ENCODE data around the gene FAM110A. TPM values are rescaled to one million over a fixed set of nuclear protein-coding genes. Genes with fewer than 3 reads are reported as not detected.

FAM110A gene
- total and polyA plus RNA-seq, 2 of the 8 experiments (the other 6 are each of a cell fraction or from before 2014, with no cell fraction given) = 10.1 to 10.9 TPM

DNA sequence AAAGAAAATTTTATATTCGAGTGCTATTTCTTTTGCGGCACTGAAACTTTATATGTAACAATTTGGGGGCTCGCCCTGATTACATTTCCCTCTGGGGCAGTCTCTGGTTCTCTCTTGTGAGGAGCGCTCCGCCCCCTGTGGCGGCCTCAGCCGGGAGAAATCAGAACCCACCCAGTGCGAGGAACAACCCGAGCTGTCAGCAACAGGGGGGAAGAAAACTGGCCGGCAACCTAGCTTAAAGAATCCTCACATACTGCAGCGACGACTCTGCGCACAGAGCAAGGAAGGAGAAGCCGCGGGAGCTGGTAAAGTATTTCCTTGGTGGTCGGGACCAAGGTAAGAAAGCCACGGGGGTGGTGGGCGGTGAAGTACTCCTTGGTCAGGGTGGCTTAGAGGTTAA is 41.3 kb upstream of the FAM110A start:
- no peak overlapping the region for H3K18ac ChIP-seq (ENCODE audit: extremely low read depth, low read length)
- TF ChIP-seq KDM1A (IDR thresholded peaks at IDR 0.05; ENCODE audit: borderline replicate concordance, low read length) (0 out of 2 replicates have a peak, but pooled peaks have one; percentile 11), SIN3A (conservative IDR thresholded peaks at IDR 0.05 in 1 of 2, IDR thresholded peaks at IDR 0.05 in 1 of 2; ENCODE audit: low read depth in 1 of 2, low read length in 2 of 2) (no peak)
- no peaks in the 10 kb centered on the region; a peak in 1 of 7 replicates for H3K4me1 ChIP-seq (replicated peaks in 1 of 4; ENCODE audit: control insufficient read depth in 3 of 4, insufficient read depth in 4 of 4, low read length in 3 of 4)
- H3K23ac ChIP-seq (ENCODE audit: insufficient read length) = no peak overlapping the region
- CTCF ChIA-PET (ENCODE audit: partially characterized antibody) = no interaction called here
- no peak overlapping the region for H3K4ac ChIP-seq (replicated peaks; ENCODE audit: insufficient read length, low read depth, low read length)
- no peak for DNase-seq (ENCODE audit: low read depth in 1 of 2, low spot score in 2 of 2)
- peaks cover 22 to 26% of the 10 kb centered on the region in 2 experiments for H3K9me3 ChIP-seq (ENCODE audit: insufficient read depth in 2 of 2, low read depth in 1 of 2, low read length in 1 of 2)
- FAIRE-seq = no peak
- H2BK5ac ChIP-seq (ENCODE audit: low read depth, low read length) = no peak overlapping the region
- H3K79me2 ChIP-seq (ENCODE audit: control insufficient read depth in 1 of 2, insufficient read depth in 2 of 2, low read length in 2 of 2) = no peaks in the 10 kb centered on the region
- no peaks in the 10 kb centered on the region for H3K23me2 ChIP-seq (ENCODE audit: low read depth, low read length)
- no peak overlapping the region for H3K27ac ChIP-seq (ENCODE audit: low read depth, low read length)
- H3K9ac ChIP-seq (replicated peaks in 1 of 4; ENCODE audit: extremely low read depth in 1 of 4, low read depth in 3 of 4, low read length in 3 of 4) = no peak overlapping the region
- no peak overlapping the region for H2AFZ ChIP-seq (ENCODE audit: low read length)
- H2BK120ac ChIP-seq (replicated peaks; ENCODE audit: low read depth, low read length) = no peak overlapping the region
- no peak overlapping the region for H3K56ac ChIP-seq (replicated peaks; ENCODE audit: insufficient read length, low read depth, low read length)
- H2BK20ac ChIP-seq (ENCODE audit: low read length) = no peak overlapping the region
- 92% methylated on average over 18 of the region's 18 CpGs; no CpG with 5 or more reads in 1 of the 2 experiments for WGBS, 2 experiments (ENCODE audit: extremely low coverage in 1 of 2, insufficient coverage in 1 of 2, insufficient read length in 1 of 2, insufficient replicate concordance in 2 of 2, low coverage in 1 of 2, low lambda C conversion rate in 2 of 2, missing lambda C conversion rate in 1 of 2)
- H2AK5ac ChIP-seq (ENCODE audit: low read depth, low read length) = no peak overlapping the region
- H2BK15ac ChIP-seq (ENCODE audit: low read length) = no peak overlapping the region
- no peak overlapping the region for H4K8ac ChIP-seq (ENCODE audit: extremely low read depth, insufficient read depth, low read length)
- no peaks in the 10 kb centered on the region for H4K20me1 ChIP-seq (replicated peaks in 1 of 2; ENCODE audit: control insufficient read depth in 1 of 2, insufficient read depth in 2 of 2, low read length in 2 of 2)
- POLR2A ChIA-PET (ENCODE audit: partially characterized antibody) = no interaction called here
- H2BK12ac ChIP-seq (ENCODE audit: low read depth, low read length) = no peak overlapping the region
- no peaks in the 10 kb centered on the region for H3K79me1 ChIP-seq (ENCODE audit: low read depth, low read length)
- no peak overlapping the region for H3K4me2 ChIP-seq (ENCODE audit: insufficient read depth in 1 of 2, low read depth in 2 of 2, low read length in 2 of 2)
- no peak overlapping the region for H3K14ac ChIP-seq (ENCODE audit: insufficient read length)
- H3K27me3 ChIP-seq (replicated peaks in 1 of 4; ENCODE audit: control insufficient read depth in 3 of 4, extremely low read depth in 1 of 4, insufficient read depth in 3 of 4, low read length in 3 of 4) = no peaks in the 10 kb centered on the region
- H4K5ac ChIP-seq (ENCODE audit: insufficient read length, low read depth, low read length) = no peak overlapping the region
- no peak overlapping the region for H4K91ac ChIP-seq (replicated peaks; ENCODE audit: insufficient read length, low read length)
- no peak overlapping the region for H3K4me3 ChIP-seq (ENCODE audit: extremely low read depth in 1 of 4, insufficient read depth in 2 of 4, low read depth in 3 of 4, low read length in 4 of 4)
- H3K36me3 ChIP-seq (ENCODE audit: control insufficient read depth in 2 of 4, insufficient read depth in 4 of 4, low read length in 3 of 4) = no peaks in the 10 kb centered on the region
